HG03108 (cell line): Measurements from ENCODE around the gene DBN1.
"Not testable (repeated sequence)": the region's sequence is repeated elsewhere in the genome, so short reads cannot be mapped to it uniquely, and the experiment has no call there.

ENCODE experiments used
- ATAC-seq: cut with Tn5 transposase; IDR thresholded peaks from one replicate; pipeline ENCODE4 v1.9.1; 2021; ENCODE audit warnings: moderate library complexity; ENCODE audit not compliant: unreplicated experiment

The DBN1 gene

DNA sequence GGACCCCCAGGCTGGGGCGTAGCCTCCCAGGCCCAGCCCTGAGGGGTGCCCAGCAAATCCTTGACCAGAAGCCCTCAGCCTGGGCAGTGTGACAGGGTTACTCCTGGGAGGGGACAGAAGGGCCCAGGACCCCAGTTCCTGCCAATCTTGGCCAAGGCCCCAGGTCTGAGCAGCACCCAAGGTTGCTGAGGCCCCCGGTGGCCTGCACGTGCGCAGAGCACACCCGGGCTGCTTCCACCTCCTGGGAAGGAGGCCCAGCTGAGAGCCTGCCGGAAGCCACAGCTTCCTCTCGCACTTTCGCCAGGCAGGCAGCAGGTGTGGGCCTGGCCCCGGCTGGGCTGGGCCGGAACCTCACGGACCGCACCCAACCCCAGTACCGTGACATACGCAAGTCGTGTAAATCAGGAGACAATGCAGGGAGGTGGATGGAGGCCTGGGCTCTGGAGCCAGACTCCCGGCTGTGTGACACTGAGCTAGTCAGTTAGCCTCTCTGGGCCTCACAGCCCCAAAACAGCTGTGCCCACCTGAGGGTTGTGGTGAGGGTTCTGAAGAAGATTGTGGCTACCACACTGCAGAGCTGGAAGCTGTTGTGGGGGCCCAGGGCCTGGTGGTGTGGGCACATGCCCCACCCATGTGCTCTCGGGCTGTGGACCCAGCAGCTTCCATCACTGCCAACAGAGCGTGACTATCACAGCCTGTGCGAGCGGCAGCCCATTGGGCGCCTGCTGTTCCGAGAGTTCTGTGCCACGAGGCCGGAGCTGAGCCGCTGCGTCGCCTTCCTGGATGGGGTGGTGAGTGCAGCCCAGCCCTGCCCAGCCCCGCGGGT lies 41.9 kb downstream of the DBN1 start:
- peak; percentile 44 for ATAC-seq

DNA sequence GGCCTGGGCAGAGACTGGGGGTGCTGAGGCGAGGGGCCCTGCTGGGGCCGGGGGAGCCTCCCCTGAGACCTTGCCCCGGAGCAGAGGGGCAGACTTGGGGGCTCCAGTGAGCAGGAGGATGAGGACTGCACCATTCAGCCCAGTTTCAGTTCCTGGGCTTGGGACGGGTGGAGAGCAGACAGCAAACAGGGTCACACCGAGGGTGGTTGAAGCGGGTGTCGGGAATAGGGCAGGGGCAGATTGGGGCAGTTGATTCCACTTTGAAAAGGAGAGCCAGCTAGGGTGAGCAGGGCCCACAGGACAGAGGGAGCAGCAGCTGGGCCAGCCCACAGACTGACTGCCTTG lies 42.5 kb downstream of the DBN1 start:
- ATAC-seq: no peak

- no peak for ATAC-seq
Measured at GRCh38 chr5:177430140-177430951, 43.1 kb downstream of the DBN1 start.

DNA sequence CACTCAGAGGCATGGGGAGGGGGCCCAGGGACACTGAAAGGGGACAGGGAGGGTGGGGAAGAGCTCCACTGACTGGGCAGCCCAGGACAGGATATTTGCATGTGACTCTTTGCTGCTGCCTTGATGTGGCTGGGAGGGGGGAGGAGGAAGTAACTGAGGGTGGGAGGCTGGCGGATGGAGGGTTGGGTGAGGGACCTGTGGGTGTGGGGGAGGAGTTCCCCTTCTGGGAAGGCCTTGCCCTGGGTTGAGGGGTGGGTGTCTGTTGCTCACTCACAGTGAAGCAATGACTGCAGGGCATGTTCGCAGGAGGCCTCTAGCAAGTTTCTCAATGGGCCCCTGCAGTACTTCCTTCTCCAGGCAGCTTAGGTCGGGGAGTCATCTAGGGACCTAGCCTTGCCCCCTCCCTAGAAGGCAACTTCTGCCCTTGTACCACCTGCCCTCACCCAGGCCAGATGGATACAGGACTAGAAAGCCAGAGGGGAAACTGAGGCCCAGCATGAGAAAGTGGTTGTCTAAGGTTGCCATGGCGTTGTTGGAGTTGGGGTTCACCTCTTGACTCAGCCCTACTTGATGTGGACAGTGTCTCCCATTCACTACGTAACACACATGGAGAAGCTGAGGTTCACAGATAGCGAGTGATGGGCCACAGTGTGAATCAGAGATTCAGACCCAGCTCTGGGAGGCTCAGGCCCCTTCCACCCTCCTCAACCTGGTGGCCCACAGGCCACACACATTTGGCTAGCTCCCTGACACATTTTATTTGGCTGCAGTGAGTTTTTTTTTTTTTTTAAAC lies 44.0 kb downstream of the DBN1 start:
- ATAC-seq: no peak

DNA sequence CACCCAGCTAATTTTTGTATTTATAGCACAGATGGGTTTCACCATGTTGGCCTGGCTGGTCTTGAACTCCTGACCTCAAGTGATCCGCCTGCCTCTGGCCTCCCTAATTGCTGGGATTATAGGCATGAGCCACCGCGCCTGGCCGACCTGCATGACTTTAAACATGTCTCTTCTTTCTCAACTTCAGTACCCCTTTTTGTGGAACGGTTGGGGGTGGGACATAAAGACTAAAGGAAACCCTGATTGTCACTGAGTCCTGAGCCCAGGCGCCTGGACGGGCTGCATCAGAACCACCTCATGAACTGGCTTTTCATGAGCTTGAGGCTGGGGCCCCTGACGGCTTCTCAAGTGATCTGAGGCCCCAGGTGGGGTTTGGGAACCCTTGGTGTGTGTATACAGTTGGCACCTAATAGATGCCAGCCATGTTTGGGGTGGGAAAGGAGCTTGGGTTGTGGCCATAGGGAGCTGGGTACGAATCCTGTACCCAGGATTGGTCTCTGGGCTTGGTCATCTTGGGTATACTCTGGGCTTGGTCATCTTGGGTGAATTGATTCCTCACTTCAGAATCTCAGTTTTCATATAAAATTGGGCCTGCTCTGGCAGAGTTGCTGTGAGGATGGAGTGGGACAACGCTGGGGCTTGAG lies 44.7 kb downstream of the DBN1 start:
- no peak for ATAC-seq

GRCh38 chr5:177427919-177428573 lies 45.4 kb downstream of the DBN1 start:
- ATAC-seq: no peak

DNA sequence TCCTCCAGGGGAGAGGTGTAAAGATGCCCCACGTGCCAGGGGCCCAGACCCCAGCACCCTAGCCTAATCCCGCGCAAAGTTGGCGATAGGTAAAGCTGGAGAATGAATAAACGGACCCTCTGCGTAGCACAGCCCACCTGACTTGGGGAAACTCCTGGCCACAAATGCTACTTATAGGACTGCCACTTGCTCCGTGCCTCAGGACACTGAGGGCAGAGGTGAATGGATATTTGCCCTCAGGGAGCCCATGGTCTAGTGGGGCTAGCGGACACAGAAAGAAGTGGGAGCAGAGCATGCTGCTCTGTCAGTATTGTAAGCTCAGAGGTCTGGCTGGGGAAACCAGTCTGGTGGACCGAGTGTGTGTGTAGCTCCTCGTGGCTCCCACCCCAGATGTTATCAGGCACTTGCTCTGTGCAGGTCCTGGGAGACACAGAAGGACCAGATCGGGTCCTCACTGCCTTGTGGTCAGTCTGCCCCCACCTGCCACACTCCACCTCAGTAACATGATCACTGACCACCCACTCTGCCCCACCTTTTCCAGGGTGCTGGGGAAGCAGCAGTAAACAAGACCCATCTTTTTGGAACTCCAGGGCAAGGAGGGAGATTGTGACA lies 46.1 kb downstream of the DBN1 start:
- ATAC-seq: no peak

- peak; percentile 3 for ATAC-seq
Measured at GRCh38 chr5:177426566-177427210, 46.7 kb downstream of the DBN1 start, which contains the start of gene GRK6. GRK6 (plus strand) TSS chr5:177426676; CDS start chr5:177426846, 170 bp downstream.

GRCh38 chr5:177425801-177426565 lies 47.5 kb downstream of the DBN1 start:
- ATAC-seq: peak; percentile 75

DNA sequence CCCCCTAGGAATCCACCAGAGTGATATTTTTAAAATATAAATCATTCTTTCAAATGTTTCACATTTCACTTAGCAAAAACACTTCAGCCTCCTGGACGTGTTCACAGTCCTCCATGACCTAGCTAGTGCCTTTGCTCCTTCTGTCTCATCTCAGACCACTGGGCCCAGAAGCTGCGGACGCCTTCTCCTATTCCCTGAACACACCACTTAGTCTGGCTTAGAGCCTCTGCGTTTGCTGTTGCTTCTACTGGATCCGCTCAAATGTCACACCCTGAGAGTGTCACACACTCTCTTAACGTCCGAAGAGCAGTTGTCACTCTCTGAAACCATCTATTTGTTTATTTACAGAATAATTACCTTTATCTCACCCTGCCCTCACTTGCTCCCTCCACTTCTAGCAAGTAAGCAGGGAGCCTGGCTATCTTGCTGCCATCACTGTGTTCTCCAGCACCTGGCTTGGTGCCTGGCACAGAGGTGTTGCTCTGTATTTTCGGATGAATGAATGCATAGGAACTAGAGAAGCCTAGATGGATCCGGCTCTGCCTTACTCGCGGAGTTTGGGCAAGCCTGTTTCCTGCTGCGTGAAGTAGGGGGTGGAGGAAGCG lies 48.1 kb downstream of the DBN1 start:
- no peak for ATAC-seq

- ATAC-seq: no peak
Measured at GRCh38 chr5:177423671-177424070, 49.8 kb downstream of the DBN1 start.

GRCh38 chr5:177421062-177421798 lies 52.2 kb downstream of the DBN1 start:
- ATAC-seq: no peak

- ATAC-seq: not testable (repeated sequence)
Measured at GRCh38 chr5:177420472-177420871, 53.0 kb downstream of the DBN1 start.

DNA sequence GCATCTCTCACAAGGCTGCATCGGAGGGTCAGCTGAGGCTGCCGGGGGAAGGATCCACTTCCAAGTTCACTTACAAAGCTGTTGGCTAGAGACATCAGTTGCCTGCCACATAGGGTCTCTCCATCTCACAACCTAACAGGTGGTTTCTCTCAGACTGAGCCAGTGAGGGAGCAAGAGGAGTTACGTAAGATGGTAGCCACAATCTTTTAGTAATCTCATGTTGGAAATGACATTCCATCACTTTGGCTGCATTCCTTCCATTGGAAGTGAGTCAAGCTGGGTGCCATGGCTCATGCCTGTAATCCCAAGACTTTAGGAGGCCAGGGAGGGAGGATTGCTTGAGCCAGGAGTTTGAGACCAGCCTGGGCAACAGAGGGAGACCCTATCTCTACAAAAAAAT lies 54.4 kb downstream of the DBN1 start:
- no peak for ATAC-seq

DNA sequence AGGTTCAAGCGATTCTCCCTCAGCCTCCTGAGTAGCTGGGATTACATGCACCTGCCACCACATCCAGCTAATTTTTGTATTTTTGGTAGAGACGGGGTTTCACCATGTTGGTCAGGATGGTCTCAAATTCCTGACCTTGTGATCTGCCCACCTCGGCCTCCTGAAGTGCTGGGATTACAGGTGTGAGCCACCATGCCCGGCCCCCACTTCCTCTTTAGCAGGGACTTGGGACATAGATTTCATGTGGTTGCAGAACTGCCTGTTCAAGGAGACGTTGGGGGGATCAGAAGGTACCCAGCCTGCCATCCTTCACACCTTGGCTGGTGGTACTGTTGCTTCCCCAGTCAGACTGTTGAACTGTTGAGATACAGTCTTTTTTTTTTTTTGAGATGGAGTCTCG lies 56.4 kb downstream of the DBN1 start:
- not testable (repeated sequence) for ATAC-seq

- no peak for ATAC-seq
Measured at GRCh38 chr5:177414481-177414880, 59.0 kb downstream of the DBN1 start.

DNA sequence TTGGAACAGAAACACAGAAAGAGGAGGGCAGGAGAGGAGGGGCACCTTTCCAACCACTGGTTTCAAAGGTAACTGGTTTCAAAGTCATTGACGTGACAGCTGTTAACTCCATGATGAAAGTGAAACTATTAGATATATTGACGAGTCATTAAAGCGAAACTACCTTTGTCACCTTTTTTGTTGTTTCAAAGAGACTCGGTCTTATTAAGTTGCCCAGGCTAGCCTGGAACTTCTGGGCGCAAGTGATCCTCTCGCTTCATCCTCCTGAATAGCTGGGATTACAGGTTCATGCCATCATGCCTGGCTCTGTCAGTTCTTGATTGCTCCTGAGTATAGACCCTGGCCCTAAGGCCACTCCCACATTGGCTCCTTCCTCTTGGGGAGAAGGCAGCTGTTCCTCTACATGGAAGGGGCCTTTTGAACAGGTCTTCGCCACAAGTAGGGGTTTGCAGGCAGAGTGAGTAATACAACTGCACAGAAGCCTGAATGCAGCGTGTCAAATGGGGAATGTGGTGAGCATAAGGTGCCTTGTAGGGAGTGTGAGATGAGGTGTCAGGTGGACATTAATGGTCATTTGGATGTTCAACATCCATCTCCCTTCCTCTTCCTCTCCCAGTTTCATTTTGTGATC lies 60.7 kb downstream of the DBN1 start:
- ATAC-seq: peak; percentile 45
